Measurements from ENCODE around the gene TERT. TPM values are rescaled to one million over a fixed set of nuclear protein-coding genes. Genes with fewer than 3 reads are reported as not detected.
"Not testable (repeated sequence)": the region's sequence is repeated elsewhere in the genome, so short reads cannot be mapped to it uniquely, and the experiment has no call there.

TERT gene
- total and polyA plus RNA-seq, 12 donors = 0.29 TPM; not detected in 11

GRCh38 chr5:1335540-1336095 is 40.8 kb upstream of the TERT start:
- 92 to 98% (median 93%) methylated on average over 7 to 19 of the region's 19 CpGs for WGBS, 4 donors
- Histone ChIP-seq H3K27ac (no peak overlapping the region), H3K4me3 (no peak overlapping the region), H3K4me1 (replicated peaks in 1 of 2) (no peaks in the 10 kb centered on the region), H3K9me3 (replicated peaks in 1 of 3) (no peaks in the 10 kb centered on the region), H3K27me3 (no peaks in the 10 kb centered on the region), H3K36me3 (replicated peaks in 1 of 2) (peaks cover 0 to 83% of the 10 kb centered on the region in 2 donors)
- DNase-seq = no peak
- no peak for TF ChIP-seq CTCF (IDR thresholded peaks at IDR 0.05)
- TF ChIP-seq POLR2A (IDR thresholded peaks at IDR 0.05) = no peak
- intact Hi-C loops (cut with DNase I) = no loop called here

DNA sequence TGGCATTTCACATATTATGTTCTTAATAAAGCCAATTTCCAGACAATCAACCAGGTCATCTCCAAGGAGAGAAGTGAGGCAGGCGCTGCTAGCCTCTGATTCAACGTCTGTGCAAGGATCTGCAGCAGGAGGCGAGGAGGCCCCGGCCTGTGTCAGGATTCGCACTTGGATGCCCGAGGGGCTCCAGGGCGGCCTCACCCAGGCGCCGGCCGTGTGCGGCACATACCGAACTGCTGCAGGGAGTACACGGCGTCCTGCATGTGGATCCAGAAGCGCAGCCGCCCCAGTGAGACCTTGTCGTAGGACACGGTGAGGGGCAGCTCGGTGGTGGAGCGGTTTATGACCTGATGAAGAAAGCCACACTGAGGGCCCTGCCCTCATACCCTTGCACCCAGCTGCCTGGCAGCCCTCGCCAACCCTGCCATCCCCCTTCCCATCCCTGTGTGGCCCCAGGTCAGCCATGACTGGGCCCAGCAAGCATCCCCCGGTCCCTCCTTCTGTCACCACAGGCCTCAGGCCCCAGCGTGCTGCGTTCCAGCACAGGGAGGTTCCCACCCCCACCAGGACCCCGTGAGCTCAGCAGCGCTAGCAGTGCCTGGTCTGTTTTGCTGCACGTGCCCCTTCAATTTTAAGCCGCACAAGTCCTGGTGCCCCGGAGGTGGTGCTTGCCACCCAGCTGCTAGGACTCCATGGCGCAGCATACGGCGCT is 40.1 kb upstream of the TERT start:
- 92 to 96% (median 95%) methylated on average over 8 to 32 of the region's 32 CpGs for WGBS, 4 donors
- Histone ChIP-seq H3K4me1 (replicated peaks in 1 of 2) (no peaks in the 10 kb centered on the region), H3K36me3 (replicated peaks in 1 of 2) (peaks cover 0 to 83% of the 10 kb centered on the region in 2 donors), H3K27ac (no peak overlapping the region), H3K9me3 (replicated peaks in 1 of 3) (no peaks in the 10 kb centered on the region), H3K27me3 (no peaks in the 10 kb centered on the region), H3K4me3 (no peak overlapping the region)
- intact Hi-C loops (cut with DNase I) = no loop called here
- no peak for DNase-seq
- TF ChIP-seq POLR2A (IDR thresholded peaks at IDR 0.05) (no peak), CTCF (IDR thresholded peaks at IDR 0.05) (no peak)

- intact Hi-C loops (cut with DNase I) = no loop called here
- DNase-seq = no peak
- Histone ChIP-seq H3K27ac (no peak overlapping the region), H3K36me3 (replicated peaks in 1 of 2) (peaks cover 0 to 82% of the 10 kb centered on the region in 2 donors), H3K4me3 (no peak overlapping the region), H3K27me3 (no peaks in the 10 kb centered on the region), H3K4me1 (replicated peaks in 1 of 2) (no peaks in the 10 kb centered on the region), H3K9me3 (replicated peaks in 1 of 3) (no peaks in the 10 kb centered on the region)
- TF ChIP-seq CTCF (IDR thresholded peaks at IDR 0.05) = no peak
- no peak for TF ChIP-seq POLR2A (IDR thresholded peaks at IDR 0.05)
- WGBS, 4 donors = 88 to 93% (median 92%) methylated on average over 7 to 14 of the region's 14 CpGs
Measured at GRCh38 chr5:1333986-1334385, 39.1 kb upstream of the TERT start.

DNA sequence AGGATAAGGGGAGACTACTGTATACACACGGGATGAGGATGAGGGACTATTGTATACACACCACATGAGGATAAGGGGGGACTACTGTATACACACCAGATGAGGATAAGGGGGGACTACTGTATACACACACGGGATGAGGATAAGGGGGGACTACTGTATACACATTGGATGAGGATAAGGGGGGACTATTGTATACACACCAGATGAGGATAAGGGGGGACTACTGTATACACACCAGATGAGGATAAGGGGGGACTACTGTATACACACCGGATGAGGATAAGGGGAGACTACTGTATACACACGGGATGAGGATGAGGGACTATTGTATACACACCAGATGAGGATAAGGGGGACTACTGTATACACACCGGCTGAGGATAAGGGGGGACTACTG is 38.4 kb upstream of the TERT start:
- H3K4me3 ChIP-seq; H3K27ac ChIP-seq; intact Hi-C loops (cut with DNase I); H3K27me3 ChIP-seq; H3K9me3 ChIP-seq (replicated peaks in 1 of 3); H3K4me1 ChIP-seq (replicated peaks in 1 of 2); DNase-seq: not testable (repeated sequence)
- peaks cover 0 to 76% of the 10 kb centered on the region in 2 donors for H3K36me3 ChIP-seq (replicated peaks in 1 of 2)
- WGBS, 4 donors = 82 to 91% (median 88%) methylated on average over 5 of the region's 5 CpGs
